G401.6 (cell line): ENCODE results near the gene WSB1.
"Not testable (repeated sequence)": the region's sequence is repeated elsewhere in the genome, so short reads cannot be mapped to it uniquely, and the experiment has no call there.

ENCODE experiments used
- FAIRE-seq: peaks from 2 replicates; lab custom pipeline; 2012; peaks lifted over from hg19 to GRCh38; lab: Jason Lieb, UNC

The WSB1 gene

DNA sequence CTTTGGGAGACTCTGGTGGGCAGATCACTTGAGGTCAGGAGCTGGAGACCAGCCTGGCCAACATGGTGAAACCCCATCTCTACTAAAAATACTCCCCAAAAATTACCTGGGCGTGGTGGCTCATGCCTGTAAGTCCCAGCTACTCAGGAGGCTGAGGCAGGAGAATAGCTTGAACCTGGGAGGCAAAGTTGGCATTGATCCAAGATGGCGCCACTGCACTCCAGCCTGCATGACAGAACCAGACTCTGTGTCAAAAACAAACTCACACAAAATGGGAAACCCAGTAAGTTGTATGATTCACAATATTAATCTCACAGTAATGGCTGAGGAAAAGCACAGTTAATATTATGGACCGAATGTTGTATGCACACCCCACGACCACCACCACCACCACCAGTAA, 24.3 kb downstream of the WSB1 start:
- no peak for FAIRE-seq

DNA sequence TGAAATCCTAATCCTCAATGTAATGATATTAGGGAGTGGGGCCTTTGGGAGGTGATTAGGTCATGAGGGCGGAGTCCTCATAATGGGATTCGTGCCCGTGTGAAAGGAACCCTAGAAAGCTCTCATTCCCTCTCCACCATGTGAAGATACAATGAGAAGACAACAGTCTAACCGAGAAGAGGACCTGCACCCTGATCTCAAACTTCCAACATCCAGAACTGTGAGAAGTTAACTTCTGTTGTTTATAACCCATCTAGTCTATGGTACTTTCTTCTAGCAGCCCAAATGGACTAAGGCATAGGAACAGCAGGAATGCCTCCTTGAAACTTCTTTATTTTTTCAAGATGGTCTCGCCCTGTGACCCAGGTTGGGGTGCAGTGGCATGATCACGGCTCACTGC, 24.7 kb downstream of the WSB1 start:
- FAIRE-seq, result no peak

DNA sequence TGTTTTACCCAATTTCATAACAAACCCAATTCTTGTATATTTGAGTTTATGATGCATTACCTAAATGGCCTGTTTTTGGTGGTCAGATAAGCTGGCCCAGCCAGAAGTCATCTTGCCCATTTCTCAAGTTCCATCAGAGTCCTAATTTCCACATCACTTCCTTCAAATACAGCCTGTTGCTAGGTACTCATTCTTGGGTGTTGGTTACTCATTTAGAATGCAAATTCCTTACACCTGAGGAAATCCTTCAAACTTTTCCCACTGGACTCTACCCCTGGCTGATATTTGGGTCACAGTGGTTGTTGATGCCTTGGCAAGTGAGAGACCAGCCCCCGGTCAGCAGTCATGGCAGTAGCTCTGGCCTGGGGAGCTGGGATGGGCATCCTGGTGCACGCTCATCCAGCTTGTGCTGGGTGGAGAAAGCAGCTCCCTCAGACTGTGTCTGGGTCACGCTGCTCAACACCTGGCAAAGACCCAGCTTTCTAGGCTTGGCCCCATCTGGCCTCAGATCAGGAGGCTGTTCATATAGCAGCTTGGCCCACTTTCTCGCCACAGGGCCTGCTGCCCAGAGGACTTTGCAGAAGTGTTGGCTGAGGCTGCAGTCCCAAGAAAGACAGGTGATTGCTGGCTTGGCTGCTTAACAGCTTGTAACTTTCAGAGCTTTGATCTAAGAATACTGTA, 25.8 kb downstream of the WSB1 start:
- no peak for FAIRE-seq

DNA sequence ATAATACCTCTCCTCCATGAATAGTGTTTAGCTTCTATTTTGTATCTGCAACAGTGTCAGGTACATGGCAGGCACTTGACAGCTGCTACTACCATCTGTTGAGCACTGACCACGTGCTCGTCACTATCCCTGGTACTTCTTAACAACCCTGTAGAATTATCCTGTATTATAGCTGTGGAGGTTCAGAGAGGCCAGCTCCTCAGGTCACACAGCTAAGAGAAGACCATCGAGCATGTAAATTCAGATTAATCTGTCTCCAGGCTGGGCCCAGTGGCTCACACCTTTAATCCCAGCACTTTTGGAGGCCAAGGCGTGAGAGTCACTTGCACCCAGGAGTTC, 26.3 kb downstream of the WSB1 start:
- no peak for FAIRE-seq

DNA sequence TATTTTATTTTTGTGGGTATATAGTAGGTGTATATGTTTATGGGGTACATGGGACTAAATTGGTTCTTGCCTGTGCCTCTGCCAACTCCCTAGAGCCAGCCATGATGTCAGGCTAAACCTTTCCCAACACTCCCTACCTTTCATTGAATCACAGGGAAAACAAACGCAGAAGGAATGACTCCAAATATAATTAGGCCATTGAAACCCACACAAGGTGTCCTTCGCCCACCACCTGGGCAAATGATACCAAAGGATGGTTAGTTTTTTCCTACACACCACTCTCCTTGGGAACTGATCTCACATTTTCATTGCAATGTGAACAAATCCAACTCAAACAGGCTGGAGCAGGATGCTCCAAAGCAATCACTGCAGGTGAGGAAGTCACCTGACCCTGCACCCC, 27.5 kb downstream of the WSB1 start:
- no peak for FAIRE-seq

DNA sequence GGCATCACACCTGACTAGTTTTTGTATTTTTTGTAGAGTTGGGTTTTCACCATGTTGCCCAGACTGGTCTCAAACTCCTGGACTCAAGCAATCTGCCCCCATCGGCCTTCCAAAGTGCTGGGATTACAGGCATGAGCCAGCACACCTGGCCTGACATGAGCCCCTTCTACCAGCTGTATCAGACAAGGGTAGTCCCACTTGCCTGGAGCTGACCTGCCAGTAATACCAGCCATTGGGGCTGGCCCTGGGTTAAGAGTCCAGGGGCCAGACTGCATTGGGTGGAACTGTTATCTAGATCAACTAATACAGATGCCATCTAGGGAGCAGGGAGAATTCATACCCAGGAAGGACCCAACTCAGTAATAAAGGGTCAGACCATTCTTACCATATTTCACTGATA, 28.1 kb downstream of the WSB1 start:
- no peak for FAIRE-seq

DNA sequence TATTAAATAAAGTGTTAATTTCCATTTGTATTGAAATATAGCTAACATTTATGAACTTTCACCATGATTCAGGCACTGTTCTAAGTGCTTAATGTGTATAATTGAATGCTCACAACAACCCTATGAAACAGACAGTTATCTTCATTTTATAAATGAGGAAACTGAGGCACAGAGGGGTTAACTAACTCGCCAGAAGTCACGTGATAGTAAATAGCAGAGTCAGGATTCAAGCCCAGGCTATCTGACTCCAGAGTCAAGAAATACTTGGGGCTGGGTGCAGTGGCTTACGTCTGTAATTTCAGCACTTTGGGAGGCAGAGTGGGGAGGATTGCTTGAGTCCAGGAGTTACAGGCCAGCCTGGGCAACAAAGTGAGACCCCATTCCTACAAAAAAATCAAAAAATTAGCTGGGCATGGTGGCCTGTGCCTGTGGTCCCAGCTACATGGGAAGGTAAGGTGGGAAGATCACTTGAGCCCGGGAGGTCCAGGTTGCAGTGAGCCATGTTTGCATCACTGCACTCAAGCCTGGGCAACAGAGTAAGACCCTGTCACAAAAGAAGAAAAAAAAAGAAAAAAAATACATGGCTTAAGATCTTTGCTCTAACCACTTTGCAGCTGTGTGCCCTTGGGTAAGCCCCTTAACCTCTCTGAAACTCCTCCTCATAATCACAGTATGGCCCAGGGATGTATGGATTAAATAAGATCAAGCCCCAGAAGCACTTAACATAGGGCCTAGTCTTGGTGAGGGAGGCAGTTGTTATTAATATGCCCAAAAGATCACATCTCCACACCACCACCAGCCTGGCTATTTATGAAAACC, 29.0 kb downstream of the WSB1 start:
- no peak for FAIRE-seq

DNA sequence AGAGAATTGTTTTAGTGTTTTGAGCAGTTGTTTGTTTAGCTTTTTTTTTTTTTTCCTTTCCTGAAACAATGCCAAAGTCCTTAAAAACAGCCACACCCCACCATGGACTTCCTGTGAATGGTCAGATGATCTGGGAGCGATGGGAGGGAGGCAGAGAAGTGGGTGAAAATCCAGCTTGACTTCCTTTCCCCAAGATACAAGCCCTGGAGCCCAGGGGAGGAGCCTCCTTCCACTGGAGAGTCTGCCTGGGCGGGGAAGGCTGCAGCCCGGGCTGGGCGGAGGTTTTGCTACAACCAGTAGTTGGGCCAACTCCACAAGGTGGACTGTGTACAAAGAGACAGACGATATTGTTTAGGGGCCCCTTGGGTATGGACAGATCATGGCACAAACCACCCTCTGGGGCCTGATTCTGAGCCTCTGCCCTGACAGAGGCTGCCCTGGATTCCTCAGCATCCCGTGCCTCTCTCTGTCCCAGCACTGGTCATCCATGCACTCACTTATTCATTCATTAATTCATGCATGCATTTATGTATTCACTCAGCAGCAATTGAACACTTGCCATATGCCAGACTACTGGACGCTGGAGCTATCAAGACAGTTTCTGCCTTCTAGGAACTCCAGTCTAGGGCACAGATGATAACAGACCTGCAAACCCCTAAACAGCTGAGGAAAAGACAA, 29.8 kb downstream of the WSB1 start:
- no peak for FAIRE-seq

DNA sequence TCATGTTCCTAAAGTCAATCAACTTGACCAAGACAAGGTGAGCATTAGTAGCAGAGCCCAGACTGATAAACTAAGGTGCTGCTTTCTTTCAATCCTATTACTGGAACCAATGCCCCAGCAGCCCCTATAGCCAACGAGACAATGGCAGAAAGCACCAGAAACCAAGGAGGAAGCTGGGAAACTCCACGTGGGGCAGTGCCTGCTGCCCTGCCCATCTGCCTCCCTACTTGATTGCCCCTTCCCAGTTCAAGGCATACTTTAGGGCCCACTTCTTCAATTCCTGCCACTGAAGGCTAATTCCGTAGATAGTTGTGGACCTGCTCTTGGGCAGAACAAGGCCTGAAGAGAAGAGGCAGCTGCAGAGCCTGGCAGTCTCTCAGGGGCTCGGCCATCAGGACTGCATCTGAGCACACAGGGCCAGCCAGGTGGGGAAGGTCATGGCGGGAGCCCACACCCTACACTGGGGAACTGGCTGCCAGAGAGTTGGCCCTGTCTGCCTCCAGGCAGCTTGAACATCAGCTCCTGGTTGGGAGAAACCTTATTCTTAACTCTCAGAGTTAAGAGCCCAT, 30.9 kb downstream of the WSB1 start:
- FAIRE-seq, result no peak

DNA sequence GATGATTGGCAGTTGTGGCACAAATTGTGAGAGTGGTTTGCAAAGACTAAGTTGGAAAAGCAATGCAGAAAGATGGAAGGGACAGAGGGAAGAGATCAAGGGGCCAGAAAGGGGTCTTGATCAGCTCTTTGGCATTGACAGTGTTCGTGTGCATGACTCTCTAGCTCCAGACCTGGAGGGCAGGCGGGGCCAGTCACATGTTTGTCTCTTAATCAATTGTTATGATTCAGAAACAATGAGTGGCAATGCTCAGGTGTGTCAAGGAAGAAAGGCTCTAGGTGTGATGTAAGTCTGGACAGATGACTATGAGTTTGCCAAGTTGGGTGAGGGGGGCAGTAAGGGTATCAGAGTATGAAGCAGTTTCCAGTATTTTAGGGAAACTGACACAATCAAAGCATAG, 32.1 kb downstream of the WSB1 start:
- no peak for FAIRE-seq

DNA sequence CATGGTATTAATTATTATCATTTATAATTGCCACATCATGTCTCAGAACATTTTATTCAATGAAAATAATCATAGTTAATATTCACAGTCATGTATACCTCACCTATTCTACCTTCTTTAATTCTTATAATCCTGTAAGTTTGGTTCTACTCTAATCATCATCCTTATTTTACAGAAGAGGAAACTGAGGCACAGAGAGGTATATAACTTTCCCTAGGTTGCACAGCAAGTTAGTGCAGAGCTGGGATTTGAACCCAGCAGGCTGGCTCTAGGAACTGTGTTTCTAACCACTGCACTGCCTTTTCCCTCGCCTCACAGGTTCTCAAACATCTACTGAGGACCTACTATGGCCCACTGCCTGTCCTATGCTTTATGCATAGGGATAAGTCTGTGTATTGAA, 32.7 kb downstream of the WSB1 start:
- FAIRE-seq, result no peak

DNA sequence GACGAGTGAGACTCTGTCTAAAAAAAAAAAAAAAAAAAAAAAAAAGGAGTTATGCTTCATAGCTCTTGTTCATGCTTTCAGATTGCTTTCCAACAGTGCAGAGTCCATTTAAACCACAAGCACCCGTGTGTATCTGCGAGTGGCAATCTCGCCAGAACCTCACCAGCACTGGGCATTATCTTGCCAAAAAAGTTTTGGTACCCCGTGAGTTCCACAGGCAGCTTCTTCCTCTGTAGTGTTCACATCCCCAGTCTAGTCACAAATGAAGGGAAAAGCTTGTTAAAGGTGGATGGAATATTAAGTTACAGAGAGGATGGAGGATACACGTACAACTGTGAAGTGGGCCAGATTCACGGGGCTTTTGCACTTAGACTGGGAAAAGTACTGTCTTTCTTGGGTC, 33.5 kb downstream of the WSB1 start:
- no peak for FAIRE-seq

DNA sequence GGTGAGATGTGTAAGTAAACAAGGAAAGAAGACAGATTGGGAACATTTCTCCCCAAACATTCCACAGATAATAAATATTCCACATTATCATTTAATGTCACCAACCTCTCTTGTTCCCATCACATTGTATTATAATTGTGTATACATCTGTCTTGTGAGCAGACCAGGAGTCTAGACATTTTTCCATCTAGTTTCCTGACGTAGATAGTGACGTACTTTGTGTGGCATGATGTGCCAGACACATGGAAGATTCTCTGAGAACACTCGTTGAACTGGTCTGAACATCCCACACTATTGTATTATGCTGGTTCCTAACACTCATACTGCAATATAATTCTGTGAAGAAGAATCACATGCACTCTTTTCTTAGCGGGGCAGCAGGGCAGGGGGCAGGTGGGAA, 34.0 kb downstream of the WSB1 start:
- FAIRE-seq, result no peak

DNA sequence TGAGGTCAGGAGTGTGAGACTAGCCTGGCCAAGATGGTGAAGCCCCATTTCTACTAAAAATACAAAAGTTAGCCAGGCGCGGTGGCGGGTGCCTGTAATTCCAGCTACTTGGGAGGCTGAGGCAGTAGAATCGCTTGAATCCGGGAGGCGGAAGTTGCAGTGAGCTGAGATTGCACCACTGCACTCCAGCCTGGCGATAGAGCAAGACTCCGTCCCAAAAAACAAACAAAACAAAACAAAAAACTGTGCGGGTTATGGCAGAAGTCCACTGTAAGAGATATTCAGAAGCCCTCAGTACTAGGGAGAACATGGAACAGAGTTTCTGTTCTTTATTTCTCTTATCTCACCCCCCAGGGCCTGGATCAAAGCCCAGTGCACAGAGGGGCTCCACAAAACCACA, 34.8 kb downstream of the WSB1 start:
- FAIRE-seq, result not testable (repeated sequence)

DNA sequence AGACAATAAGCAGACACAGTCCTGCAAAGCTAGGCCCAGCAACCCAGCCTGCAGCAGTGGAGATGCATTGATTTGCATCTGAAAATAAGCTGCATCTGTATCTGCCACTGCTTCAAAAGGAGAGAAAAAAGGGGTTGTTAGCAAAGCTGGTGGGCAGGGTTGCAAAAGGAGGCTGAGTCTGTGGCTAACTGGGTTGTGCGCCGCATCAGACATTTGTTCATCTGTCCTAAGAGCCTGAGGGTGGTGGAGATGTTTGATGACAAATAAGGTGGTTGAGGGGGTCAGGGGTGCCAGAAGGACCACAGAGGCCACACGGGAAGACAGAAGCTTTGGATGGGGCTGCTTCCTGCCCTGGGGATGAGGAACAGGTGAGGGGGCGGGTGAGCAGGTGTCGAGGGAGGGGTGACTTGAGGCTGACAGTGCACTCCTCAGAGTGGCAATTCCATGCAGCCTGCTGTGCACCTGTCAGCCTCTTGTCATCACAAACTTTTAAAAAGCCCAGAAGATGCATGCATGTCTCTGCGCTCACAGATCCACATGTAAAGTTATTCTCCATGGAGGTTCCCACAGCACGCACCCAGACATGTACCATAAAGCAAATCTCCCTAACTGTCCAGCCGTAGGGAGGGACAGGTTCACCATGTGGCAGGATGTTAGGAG, 35.4 kb downstream of the WSB1 start:
- FAIRE-seq, result no peak

DNA sequence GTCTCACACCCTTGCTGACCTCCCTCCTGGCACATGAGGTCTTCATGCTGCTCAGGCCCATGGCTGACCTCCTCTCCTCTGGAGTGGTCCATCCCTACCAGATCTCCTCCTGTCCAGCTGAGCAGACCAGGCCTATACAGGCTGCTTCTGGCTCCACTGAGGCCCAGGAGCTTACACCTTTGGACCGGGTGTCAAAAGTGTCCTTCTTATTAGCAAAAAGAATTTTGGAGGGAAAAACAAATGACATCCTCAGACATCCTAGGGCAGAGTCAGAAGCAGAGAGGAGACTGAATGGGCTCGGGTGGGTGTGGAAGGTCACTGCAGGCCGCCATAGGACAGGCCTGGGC, 38.1 kb downstream of the WSB1 start:
- FAIRE-seq, result no peak

DNA sequence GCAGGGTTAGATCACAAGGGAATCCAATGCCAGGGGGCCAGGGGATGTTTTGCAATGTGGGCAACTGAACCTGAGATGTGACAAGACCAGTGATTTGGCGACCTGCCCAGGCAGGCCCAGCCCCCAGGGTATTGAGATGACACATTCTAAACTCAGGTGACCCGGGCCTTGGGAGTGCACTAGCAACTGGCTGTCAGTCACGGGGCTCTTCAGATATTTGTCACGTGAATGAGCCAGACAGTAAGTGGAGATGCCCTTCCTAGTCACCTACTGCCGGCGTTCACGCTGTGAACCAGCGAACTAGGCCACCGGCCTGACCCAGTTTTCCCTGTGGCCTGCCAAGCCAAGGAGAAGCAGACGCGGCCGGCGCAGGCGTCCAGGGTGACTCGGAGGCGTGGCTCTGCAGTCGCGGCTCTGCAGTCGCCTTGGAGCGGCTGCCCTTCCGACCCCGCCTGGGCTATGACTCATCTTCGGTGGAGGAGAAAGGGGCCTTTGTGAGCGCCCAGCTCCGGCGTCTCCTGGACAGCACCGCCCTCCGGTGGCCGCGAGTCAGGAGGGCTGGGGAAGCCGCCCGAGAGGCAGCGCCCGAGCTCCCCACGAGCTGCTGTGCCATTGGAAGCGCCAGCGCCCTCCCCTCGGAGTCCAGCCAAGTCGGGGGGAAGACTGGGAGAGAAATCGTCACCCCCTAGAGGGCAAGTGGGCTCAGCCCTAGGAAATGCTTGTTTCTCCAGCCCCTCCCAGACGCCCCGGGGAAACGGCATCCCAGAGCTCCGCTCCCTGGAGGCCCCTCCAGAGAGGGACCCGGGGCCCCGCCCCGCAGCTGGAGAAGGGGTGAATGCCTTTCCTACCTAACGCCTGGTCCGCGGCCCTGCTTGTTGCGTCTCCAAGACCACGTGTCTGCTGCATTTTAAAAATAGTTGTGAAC, 38.8 kb downstream of the WSB1 start:
- FAIRE-seq, result peak; percentile 87

DNA sequence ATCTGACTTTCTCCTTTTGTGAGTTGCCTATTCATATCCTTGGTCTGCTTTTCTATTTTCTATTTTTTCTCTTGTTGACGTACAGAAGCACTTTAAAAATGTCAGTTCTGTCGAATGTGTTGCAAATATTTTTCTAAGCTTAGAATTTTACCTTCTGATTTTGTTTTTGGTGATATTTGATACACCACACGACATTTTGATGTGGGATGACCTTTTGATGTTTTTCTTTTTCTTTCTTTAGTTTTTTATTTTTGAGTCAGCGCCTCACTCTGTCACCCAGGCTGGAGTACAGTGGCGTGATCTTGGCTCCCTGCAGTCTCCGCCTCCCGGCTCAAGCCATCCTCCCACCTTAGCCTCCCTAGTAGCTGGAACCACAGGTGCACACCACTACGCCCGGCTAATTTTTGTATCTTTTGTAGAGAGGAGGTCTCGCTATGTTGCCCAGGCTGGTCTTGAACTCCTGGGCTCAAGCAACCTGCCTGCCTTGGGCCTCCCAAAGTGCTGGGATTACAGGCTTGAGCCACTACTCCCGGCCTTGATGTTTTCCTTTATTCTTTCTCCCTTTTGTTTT, 39.6 kb downstream of the WSB1 start:
- peak; percentile 27 for FAIRE-seq

DNA sequence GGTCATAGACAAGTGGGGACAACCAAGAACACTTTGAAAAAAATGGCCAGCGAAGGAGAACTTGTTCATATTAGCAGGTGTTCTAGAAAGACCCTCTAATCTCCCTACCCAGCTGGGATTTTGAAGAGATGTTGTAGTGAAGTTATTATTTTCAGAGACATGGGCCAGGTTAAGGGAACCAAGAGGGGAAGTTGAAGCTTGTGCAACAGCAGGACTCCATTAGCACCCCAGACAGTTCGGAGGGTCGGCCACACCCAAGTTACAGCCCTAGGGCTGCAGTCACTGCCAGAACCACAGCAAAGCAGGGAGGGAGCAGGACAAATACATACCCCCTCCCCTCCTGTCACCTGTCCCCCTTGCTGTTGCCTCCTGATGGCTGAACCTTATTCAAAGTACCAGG, 42.3 kb downstream of the WSB1 start:
- FAIRE-seq, result no peak

DNA sequence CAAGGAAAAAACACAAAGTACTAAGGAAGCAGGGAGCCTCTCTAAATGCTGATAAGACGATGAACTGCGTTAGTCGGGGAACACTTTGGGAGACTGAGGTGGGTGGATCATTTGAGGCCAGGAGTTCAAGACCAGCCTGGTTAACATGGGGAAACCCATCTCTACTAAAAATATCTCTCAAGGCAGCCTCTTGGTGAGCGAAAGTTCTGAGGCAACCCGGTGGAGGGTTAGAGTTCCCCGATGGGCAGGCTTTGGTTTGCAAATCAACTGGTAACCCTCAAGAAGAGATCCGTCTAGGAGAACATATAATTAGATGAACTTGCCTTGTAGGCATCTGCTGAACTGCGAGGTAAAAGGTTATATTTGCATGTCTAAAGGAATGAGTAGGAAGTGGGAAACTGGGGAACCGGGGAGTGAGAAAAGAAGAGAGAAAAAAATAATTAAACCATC, 44.6 kb downstream of the WSB1 start:
- no peak for FAIRE-seq

DNA sequence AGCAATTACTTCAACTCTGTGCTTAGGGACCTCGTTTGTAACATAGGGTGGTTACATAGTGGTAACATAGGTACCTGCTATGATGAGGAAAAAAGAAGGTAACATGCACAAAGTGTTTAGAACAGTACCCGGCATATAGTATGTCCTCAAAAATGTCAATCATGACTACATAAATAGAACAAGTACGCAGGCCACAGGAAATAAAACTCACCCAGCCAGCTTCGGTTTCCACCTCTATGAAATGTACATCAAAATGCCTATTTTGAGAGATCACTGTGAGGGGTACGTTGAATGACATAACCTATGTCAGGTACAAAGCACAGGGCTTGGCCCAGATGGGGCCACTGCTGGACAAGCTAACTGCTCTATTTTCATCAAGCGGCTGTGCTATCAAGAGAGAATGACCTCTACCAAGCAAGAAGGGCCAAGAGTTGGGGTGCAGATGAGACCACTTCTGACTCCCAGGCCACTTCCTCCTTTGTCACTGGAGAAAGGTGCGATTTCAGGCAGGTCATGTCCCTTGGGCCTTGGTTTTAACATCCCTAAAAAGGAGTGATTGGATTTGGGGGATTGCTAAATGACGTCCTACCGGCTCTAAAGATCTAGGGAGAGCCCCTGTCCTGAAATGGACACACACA, 45.4 kb downstream of the WSB1 start:
- no peak for FAIRE-seq
